ENCODE results near the gene FETUB.
"Not testable (repeated sequence)": the region's sequence is repeated elsewhere in the genome, so short reads cannot be mapped to it uniquely, and the experiment has no call there.

FETUB gene

DNA sequence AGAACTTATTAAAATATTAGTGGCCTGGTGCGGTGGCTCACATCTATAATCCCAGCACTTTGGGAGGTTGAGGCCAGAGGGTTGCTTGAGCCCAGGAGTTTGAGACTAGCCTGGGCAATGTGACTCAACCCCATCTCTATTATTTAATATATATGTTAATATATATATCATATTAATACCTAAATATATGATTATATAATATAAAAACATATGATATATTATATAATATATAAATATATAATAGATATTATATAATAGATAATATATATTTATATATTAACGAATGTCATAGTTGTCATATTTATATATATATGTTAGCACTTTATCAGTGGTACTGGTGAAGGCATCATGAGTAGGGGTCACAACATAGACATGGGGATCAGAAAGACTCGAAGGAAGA lies 30.9 kb downstream of the FETUB start:
- no peak for DNase-seq (ENCODE audit: low read depth in 2 of 2)

DNA sequence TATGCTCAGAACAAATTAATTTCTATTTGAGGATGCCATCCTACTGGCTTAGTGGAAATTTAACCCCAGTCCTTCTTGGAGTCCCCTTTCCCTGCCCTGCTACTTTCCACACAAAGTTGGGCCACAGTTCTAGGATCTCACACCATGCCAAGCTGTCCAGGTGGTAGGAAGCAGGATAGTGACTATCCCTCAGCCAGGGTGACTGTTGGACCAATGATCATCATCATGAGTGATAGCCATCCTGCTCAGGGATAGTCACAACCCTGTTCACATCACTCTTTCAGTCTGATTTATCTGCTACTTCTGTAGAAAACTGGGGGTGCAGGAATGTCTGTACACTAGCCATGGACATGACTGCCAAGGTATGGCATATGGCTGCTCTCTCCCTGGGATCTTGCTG lies 38.4 kb downstream of the FETUB start:
- no peak for DNase-seq (ENCODE audit: low read depth in 2 of 2)

DNA sequence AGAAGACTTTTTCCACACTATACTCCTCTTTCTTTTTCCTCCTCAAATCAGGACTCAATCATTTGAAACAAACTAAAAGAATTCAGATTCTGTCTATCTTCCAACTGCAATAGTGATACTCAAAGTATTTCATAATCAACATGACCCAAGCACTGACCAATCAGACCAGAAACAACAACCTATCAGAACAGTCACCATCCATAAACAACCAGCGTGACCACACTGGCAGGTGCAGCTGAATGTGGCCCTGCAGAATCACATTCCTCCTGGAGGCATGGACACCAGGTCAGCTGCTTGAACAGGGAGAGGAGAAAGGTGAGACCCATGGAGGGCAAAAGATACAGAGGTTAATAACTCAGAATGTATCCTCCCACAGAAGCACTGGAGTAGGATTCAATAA lies 39.0 kb downstream of the FETUB start:
- no peak for DNase-seq (ENCODE audit: low read depth in 2 of 2)

DNA sequence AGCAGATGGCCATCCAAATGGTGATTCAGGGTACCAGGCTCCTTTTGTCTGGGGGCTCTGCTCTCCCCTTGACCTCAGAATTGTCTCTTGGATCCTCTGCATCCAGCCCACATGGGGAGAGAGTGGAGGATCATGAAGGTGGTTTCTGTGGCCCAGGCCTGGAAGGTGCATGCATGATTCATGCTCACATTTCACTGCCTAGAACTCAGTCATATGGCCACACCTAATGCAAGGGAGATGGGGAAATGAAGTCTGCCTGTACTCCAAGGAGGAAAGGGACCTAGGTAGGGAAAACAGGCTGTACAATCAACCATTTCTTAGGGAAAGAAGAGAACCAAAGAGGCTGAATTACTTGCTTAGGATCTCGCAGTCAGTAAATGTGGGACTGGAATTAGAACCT lies 40.7 kb downstream of the FETUB start:
- DNase-seq (ENCODE audit: low read depth in 2 of 2): no peak

DNA sequence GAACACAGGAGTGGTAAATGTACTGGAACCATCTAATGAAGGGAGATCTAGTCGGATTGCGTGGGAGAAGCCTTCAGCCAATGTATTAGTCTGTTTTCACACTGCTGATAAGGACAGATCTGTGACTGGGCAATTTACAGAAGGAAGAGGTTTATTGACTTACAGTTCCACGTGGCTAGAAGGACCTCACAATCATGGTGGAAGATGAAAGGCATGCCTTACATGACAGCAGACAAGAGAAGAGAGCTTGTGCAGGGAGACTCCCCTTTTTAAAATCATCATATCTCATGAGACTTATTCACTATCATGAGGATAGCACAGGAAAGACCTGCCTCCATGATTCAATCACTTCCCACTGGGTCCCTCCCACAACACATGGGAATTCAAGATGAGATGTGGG lies 42.6 kb downstream of the FETUB start:
- DNase-seq (ENCODE audit: low read depth in 2 of 2): no peak

DNA sequence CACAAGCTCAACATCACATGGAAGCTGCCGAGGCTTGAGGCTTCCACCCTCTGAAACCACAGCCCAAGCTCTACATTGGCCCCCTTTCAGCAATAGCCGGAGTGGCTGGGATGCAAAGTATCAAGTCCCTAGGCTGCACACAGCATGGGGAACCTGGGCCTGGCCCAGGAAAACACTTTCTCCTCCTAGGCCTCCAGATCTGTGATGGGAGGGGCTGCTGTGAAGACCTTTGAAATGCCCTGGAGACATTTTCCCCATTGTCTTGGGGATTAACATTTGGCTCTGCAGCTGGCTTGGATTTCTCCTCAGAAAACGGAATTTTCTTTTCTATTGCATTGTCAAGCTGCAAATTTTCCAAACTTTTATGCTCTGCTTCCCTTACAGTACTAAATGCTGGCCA lies 43.8 kb downstream of the FETUB start:
- no peak for DNase-seq (ENCODE audit: low read depth in 2 of 2)

DNA sequence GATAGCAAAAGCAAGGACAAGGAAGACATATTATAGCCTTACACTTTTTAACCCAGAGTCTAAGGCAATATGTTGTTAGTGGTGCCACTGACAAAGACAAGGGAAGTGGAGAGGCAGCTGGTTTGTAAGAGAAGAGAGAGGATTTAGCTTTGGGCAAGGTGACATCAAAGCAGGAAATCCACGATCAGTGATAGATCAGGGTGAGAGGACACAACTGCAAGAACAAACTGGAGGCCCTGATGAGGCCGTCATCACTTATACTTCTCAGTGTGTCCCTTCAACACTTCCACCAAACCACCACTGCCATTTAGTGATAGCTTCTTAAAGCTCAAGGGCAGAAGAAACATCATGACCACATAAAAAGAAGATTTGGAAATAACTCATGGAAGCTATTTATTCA lies 46.3 kb downstream of the FETUB start:
- not testable (repeated sequence) for DNase-seq (ENCODE audit: low read depth in 2 of 2)

DNA sequence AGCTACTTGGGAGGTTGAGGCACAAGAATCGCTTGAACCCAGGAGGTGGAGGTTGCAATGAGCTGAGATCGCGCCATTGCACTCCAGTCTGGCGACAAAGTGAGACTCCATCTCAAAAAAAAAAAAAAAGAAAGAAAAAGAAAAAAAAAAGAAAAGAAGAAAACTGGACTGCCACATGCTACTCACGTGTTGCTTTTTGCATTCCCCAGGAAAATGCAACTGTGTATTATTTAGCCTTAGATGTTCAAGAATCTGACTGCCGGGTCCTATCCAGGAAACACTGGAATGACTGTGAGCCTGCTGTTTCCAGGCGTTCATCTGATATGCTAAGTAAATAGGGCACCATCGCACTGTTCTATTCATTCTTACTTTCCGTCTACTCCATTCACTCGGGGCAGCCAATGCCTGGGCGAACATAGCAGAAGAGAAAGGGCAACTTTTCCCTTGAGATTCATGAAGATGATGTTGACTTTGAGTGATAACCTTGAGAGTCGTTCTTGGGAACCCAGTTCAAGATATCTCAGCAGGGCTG lies 47.0 kb downstream of the FETUB start:
- DNase-seq (ENCODE audit: low read depth in 2 of 2): no peak

DNA sequence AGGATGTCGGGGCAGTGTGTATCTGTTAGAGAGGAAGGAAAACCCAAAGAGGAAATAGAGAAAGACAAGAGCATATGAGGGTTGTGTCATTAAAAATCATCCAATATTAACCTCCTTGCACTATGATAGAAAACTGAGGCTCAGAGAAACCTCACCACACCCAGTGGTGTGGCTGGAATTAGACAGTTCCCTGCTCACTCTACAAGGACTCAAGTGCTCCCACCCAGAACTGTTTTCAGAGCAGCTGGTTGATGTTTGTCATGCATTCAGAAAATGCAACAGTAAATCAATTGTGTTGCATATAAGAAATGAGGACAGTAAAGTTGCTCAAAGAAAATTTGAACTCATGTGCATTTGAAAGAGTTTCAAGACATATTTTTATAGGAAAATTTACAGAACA lies 50.1 kb downstream of the FETUB start:
- not testable (repeated sequence) for DNase-seq (ENCODE audit: low read depth in 2 of 2)

DNA sequence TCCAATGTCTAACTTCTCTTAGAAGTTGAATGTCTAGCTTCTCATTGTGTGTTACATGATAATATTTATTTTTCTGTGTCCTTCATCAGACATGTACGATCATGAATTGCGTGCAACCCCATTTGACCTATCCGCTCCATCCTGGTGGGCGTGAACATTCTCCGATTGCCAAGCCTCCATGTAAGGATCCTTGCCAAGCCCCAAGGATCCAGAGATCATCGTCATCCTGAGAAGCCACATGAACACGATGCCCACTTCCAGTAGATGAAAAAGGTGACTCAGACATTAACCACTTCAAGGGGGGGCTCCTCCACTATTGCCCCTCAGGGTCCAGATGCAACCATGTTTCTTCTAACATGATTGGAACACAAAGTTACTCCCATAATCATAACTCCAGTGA lies 51.5 kb downstream of the FETUB start:
- no peak for DNase-seq (ENCODE audit: low read depth in 2 of 2)

DNA sequence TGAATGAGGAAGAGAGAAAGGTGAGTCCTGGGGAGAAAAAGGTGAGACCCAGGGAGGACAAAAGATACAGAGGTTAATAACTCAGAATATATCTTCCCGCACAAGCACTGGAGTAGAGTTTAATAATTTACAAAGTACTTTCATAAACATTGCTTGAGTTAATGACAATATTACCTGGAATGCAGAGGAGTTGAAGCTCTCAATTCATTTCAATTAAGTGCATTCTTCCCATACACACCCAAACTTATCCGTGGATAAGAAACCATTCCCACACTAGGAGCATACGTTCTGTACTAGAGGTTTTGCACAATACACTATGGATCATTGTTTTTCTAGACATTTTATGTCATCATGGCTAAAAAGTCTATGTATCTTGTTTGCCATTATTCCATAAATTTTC lies 53.6 kb downstream of the FETUB start:
- DNase-seq (ENCODE audit: low read depth in 2 of 2): no peak

DNA sequence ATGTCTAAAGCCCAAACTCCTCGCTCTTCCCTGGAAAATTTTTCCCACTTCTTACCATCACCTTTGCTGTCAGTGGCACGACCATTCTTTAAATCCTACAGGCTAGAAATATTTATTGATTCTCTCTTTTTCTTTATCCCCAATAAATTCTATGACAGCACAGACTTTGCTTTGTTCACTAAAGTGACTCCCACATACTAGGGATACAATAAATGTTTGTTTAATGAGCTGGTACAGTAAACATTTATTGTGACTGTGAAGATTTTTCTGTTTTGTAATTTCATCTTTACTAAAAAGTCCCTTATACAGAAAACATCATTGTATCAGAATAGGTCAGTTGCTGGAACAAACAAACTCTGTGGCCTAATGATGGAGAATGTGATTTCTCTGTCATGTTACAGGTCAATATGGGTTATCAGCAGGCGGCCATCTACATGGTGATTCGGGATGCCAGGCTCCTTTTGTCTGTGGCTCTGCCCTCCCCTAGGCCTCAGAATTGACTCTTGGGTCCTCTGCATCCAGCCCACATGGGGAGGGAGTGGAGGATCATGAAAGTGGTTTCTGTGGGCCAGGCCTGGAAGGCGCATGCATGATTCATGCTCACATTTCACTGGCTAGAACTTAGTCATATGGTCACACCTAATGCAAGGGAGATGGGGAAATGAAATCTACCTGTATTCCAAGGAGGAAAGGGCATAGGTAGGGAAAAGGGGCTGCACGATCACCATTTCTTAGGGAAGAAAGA lies 54.3 kb downstream of the FETUB start:
- DNase-seq (ENCODE audit: low read depth in 2 of 2): no peak

DNA sequence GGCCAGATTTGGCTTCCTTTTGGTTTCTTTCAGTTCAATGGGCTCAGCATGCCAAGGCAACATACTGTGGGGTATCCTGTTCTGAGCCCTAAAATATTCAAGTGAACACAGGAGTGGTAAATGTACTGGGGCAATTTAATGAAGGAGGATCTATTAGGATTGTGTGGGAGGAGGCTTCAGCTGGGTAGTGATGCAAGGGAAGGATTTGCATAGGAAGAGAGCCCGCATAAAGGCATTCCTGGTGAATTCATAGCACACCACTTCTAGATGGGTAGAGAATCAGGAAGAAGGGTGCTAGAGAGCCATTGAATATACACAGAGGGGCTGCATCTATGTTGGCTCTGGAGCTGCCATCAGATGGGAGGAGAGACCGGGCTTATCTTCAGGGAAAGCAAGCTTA lies 56.3 kb downstream of the FETUB start:
- DNase-seq (ENCODE audit: low read depth in 2 of 2): no peak

DNA sequence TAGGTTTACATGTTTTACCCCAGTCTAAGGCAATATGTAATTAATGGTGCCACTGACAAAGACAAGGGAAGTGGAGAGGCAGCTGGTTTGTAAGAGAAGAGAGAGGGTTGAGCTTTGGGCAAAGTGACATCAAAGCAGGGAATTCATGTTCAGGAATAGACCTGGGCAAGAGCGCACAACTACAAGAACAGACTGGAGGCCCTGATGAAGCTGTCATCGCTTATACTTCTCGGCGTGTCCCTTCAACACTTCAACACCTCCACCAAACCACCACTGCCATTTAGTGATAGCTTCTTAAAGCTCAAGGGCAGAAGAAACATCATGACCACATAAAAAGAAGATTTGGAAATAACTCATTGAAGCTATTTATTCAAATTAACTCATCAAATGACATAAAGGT lies 57.3 kb downstream of the FETUB start:
- DNase-seq (ENCODE audit: low read depth in 2 of 2): no peak

DNA sequence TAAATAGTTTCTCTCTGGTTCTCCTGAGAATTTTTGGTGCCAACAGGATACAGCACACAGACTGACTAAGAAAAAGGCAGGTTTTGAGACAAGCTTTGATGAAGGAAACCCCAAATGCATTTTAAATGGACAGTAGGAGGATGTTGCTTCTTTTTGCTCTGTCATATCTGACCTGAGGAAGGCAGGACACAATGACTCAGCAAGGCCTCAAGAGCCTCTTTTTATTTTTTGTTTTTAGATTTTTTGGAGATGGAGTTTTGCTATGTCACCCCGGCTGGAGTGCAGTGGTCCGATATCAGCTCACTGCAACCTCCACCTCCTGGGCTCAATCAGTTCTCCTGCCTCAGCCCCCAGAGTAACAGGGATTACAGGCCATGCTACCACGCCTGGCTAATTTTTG lies 60.1 kb downstream of the FETUB start:
- DNase-seq (ENCODE audit: low read depth in 2 of 2): no peak

DNA sequence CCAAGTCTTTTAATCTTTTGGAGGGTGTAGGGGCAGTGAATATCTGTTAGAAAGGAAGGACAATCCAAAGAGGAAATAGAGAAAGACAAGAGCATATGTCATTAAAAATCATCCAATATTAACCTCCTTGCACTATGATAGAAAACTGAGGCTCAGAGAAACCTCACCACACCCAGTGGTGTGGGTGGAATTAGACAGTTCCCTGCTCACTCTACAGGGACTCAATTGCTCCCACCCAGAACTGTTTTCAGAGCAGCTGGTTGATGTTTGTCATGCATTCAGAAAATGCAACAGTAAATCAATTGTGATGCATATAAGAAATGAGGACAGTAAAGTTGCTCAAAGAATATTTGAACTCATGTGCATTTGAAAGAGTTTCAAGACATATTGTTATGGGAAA lies 62.3 kb downstream of the FETUB start:
- not testable (repeated sequence) for DNase-seq (ENCODE audit: low read depth in 2 of 2)

All from stimulated activated CD4-positive, alpha-beta T cell treated with anti-CD3 and anti-CD28 coated beads, Interleukin-15, amount 100 ng/mL, for 48 hours (primary cell).